GM12874 (cell line): ENCODE data around the gene CDCA8.

ENCODE experiments used
- CTCF ChIP-seq: IDR thresholded peaks from 2 replicates; pipeline ENCODE4 v1.5.1; 2011; ENCODE audit warnings: low read depth, mild to moderate bottlenecking, control low read depth, low read length, moderate library complexity; ENCODE audit not compliant: insufficient read depth

The CDCA8 gene

GRCh38 chr1:37731312-37732019 lies 39.1 kb downstream of the CDCA8 start:
- TF ChIP-seq CTCF: no peak

- TF ChIP-seq CTCF: no peak
Measured at GRCh38 chr1:37732111-37732780, 39.9 kb downstream of the CDCA8 start.

- no peak for TF ChIP-seq CTCF
Measured at GRCh38 chr1:37734629-37735591, 42.6 kb downstream of the CDCA8 start.

- no peak for TF ChIP-seq CTCF
Measured at GRCh38 chr1:37739222-37739621, 46.9 kb downstream of the CDCA8 start.

- no peak for TF ChIP-seq CTCF
Measured at GRCh38 chr1:37741130-37741529, 48.8 kb downstream of the CDCA8 start.

GRCh38 chr1:37741662-37742061 lies 49.3 kb downstream of the CDCA8 start:
- TF ChIP-seq CTCF: no peak

GRCh38 chr1:37746806-37747205 lies 54.5 kb downstream of the CDCA8 start:
- TF ChIP-seq CTCF: no peak
